ENCODE data around the gene FTO. TPM values are rescaled to one million over a fixed set of nuclear protein-coding genes. Genes with fewer than 3 reads are reported as not detected.
"Not testable (repeated sequence)": the region's sequence is repeated elsewhere in the genome, so short reads cannot be mapped to it uniquely, and the experiment has no call there.

Gene FTO
- total and polyA plus RNA-seq, 2 experiments from 2014 or later: 46.8 to 77.7 TPM

DNA sequence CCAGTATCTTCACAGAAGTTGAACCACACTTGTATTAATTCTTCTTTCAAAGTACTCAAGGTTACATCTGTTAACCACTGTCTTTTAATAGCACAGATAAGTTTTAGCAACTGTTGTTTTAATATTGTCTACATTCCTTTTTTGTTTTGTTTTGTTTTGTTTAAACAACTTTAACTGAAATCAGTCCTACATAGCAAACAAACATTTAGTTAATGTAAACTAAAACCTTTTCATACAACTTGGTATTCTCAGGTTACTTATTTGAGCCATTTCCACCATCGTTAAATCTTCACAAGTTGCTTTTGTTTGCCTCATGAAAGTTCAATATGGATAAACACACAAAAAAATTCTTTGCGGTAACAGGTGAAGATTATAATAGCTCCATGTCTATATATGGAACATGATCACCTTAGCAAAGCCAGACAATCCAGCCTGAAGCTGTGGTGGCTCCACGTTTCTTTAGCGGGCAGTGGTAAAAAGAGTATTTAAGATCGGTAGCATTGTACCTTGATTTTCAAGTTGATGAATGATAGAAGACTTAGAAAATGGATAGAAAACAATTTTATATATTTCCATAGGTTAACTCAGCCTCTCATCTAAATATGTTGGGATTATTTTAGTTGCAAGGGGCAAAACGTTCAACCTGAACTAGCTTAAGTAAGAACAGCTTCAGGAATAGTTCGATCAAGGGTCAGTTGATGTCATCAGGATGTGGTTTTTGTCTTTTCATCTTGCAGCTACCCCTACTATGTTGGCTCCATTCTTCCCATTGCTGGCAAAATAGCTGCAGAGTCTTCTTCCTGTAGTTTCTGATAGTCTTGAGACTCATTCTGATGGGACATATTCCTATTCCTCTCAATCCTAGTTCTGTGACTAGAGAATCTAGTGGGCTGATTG, 182.8 kb downstream of the FTO start:
- Histone ChIP-seq H3K79me2 (no peaks in the 10 kb centered on the region), H3K36me3 (replicated peaks; ENCODE audit: insufficient read depth, low read depth) (no peaks in the 10 kb centered on the region), H3K4me2 (no peak overlapping the region), H3K9me3 (ENCODE audit: low read depth) (no peaks in the 10 kb centered on the region), H3K9me2 (replicated peaks; ENCODE audit: insufficient read depth) (no peaks in the 10 kb centered on the region), H3K27ac (no peak overlapping the region), H2AFZ (no peak overlapping the region), H4K20me1 (ENCODE audit: insufficient read depth, poor library complexity, severe bottlenecking) (no peaks in the 10 kb centered on the region), H3K4me1 (ENCODE audit: insufficient read depth) (peaks cover 3% of the 10 kb centered on the region), H3K4me3 (no peak overlapping the region), H3K27me3 (no peaks in the 10 kb centered on the region)
- 72% methylated on average over 7 of the region's 7 CpGs for WGBS (ENCODE audit: low lambda C conversion rate, missing lambda C conversion rate)
- TF ChIP-seq, protein P1, sequence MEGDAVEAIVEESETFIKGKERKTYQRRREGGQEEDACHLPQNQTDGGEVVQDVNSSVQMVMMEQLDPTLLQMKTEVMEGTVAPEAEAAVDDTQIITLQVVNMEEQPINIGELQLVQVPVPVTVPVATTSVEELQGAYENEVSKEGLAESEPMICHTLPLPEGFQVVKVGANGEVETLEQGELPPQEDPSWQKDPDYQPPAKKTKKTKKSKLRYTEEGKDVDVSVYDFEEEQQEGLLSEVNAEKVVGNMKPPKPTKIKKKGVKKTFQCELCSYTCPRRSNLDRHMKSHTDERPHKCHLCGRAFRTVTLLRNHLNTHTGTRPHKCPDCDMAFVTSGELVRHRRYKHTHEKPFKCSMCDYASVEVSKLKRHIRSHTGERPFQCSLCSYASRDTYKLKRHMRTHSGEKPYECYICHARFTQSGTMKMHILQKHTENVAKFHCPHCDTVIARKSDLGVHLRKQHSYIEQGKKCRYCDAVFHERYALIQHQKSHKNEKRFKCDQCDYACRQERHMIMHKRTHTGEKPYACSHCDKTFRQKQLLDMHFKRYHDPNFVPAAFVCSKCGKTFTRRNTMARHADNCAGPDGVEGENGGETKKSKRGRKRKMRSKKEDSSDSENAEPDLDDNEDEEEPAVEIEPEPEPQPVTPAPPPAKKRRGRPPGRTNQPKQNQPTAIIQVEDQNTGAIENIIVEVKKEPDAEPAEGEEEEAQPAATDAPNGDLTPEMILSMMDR (IDR thresholded peaks at IDR 0.05; ENCODE audit: poor library complexity): no peak
- peak; percentile 94 for TF ChIP-seq EZH2phosphoT487 (IDR thresholded peaks at IDR 0.05; ENCODE audit: low read depth, severe bottlenecking, unreplicated experiment)
- no peak for DNase-seq (ENCODE audit: low spot score)

DNA sequence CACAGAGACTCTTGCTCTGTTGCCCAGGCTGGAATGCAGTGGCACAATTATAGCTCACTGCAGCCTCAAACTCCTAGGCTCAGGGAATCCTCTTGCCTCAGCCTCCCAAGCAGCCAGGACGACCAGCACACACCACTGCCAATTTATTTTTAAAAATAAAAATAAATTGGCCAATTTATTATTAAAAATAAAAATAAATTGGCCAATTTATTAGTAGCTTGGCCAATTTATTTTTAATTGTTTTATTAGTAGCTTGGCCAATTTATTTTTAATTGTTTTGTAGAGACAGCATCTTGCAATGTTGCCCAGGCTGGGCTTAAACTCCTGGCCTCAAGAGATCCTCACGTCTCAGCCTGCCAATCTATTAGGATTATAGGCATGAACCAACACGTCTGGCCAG, 184.3 kb downstream of the FTO start:
- Histone ChIP-seq H3K9me3 (ENCODE audit: low read depth) (no peaks in the 10 kb centered on the region), H3K9me2 (replicated peaks; ENCODE audit: insufficient read depth) (no peaks in the 10 kb centered on the region), H3K4me3 (no peak overlapping the region), H3K36me3 (replicated peaks; ENCODE audit: insufficient read depth, low read depth) (no peaks in the 10 kb centered on the region), H3K79me2 (no peaks in the 10 kb centered on the region), H3K4me1 (ENCODE audit: insufficient read depth) (peaks cover 8% of the 10 kb centered on the region), H2AFZ (no peak overlapping the region), H3K4me2 (no peak overlapping the region), H4K20me1 (ENCODE audit: insufficient read depth, poor library complexity, severe bottlenecking) (no peaks in the 10 kb centered on the region), H3K27ac (no peak overlapping the region), H3K27me3 (no peaks in the 10 kb centered on the region)
- TF ChIP-seq EZH2phosphoT487 (IDR thresholded peaks at IDR 0.05; ENCODE audit: low read depth, severe bottlenecking, unreplicated experiment): no peak
- TF ChIP-seq, protein P1 (IDR thresholded peaks at IDR 0.05; ENCODE audit: poor library complexity): no peak
- TF ChIP-seq EZH2 (IDR thresholded peaks at IDR 0.05; ENCODE audit: borderline replicate concordance): no peak
- 92% methylated on average over 3 of the region's 3 CpGs for WGBS (ENCODE audit: low lambda C conversion rate, missing lambda C conversion rate)
- no peak for DNase-seq (ENCODE audit: low spot score)

DNA sequence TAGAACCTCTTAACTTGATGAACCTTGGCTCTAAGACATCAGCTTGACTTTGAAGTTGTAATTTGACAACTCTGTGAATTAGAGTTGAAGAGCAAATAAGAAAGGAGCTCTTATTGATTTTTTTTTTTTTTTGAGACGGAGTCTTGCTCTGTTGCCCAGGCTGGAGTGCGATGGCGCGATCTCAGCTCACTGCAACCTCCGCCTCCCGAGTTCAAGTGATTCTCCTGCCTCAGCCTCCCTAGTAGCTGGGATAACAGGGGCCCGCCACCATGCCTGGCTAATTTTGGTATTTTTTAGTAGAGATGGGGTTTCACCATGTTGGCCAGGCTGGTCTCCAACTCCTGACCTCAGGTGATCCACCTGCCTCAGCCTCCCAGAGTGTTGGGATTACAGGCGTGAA, 186.9 kb downstream of the FTO start:
- peaks cover 18% of the 10 kb centered on the region for H3K4me1 ChIP-seq (ENCODE audit: insufficient read depth)
- H3K27me3 ChIP-seq; H3K79me2 ChIP-seq; H4K20me1 ChIP-seq (ENCODE audit: insufficient read depth, poor library complexity, severe bottlenecking); H3K36me3 ChIP-seq (replicated peaks; ENCODE audit: insufficient read depth, low read depth); H2AFZ ChIP-seq; H3K9me3 ChIP-seq (ENCODE audit: low read depth); DNase-seq (ENCODE audit: low spot score); H3K27ac ChIP-seq; H3K4me2 ChIP-seq; H3K4me3 ChIP-seq; H3K9me2 ChIP-seq (replicated peaks; ENCODE audit: insufficient read depth): not testable (repeated sequence)
- 96% methylated on average over 8 of the region's 8 CpGs for WGBS (ENCODE audit: low lambda C conversion rate, missing lambda C conversion rate)

DNA sequence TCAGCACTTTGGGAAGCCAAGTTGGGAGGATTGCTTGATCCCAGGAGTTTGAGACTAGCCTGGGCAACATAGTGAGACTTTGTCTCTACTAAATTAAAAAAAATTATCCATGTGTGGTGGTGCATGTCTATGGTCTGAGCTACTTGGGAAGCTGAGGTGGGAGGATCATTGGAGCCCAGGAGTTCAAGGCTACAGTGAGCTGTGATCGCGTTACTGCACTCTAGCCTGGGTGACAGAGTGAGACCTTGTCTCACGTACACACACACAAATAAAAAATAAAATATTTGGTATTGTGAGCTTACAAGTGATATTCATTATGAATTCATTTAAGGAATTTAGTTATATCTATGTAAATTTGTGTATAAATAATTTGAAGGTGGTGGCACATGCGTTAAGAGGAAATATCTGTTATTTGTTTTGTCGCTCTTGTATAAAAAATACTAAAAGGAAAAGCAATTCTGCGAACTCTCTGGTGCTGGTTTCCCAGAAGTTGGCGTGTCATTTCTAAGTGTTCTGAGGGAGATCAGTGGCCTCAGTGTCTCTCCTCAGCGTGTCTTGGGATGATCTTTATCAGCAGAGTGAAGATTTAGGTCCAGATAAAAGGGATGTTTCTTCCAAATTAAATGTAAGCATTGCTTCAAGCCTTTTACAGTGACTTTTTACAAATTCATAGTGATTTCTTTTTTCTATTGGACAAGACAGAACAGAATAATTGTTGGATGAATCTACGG, 187.6 kb downstream of the FTO start:
- Histone ChIP-seq H3K4me3 (no peak overlapping the region), H3K27me3 (no peaks in the 10 kb centered on the region), H3K79me2 (no peaks in the 10 kb centered on the region), H3K36me3 (replicated peaks; ENCODE audit: insufficient read depth, low read depth) (no peaks in the 10 kb centered on the region), H3K9me3 (ENCODE audit: low read depth) (no peaks in the 10 kb centered on the region), H4K20me1 (ENCODE audit: insufficient read depth, poor library complexity, severe bottlenecking) (no peaks in the 10 kb centered on the region), H3K27ac (no peak overlapping the region), H2AFZ (no peak overlapping the region), H3K4me1 (ENCODE audit: insufficient read depth) (peaks cover 18% of the 10 kb centered on the region), H3K4me2 (no peak overlapping the region), H3K9me2 (replicated peaks; ENCODE audit: insufficient read depth) (no peaks in the 10 kb centered on the region)
- DNase-seq (ENCODE audit: low spot score): no peak
- 72% methylated on average over 9 of the region's 9 CpGs for WGBS (ENCODE audit: low lambda C conversion rate, missing lambda C conversion rate)
- TF ChIP-seq EZH2 (IDR thresholded peaks at IDR 0.05; ENCODE audit: borderline replicate concordance): no peak
- TF ChIP-seq EZH2phosphoT487 (IDR thresholded peaks at IDR 0.05; ENCODE audit: low read depth, severe bottlenecking, unreplicated experiment): no peak
- TF ChIP-seq, protein P1 (IDR thresholded peaks at IDR 0.05; ENCODE audit: poor library complexity): no peak

All from hepatocyte (in vitro differentiated cells).